SK-N-SH (cell line): ENCODE results near the gene SP4. TPM values are rescaled to one million over a fixed set of nuclear protein-coding genes. Genes with fewer than 3 reads are reported as not detected.

Experiments
- CTCF ChIA-PET: fragments of 300-600, 350-600 bp; formaldehyde crosslinking; extraction: SDS; loops from one replicate; lab custom pipeline; 2021; lab: Yijun Ruan, JAX
- POLR2A ChIA-PET: fragments of 350-600 bp; sonication (Branson Sonifier 250); formaldehyde crosslinking; extraction: SDS; loops from one replicate; lab custom pipeline; 2020; ENCODE audit warnings: antibody characterized with exemption, inconsistent platforms; lab: Yijun Ruan, JAX
- DNase-seq: peaks from one replicate; pipeline ENCODE4 v3.0.0; 2012
- H2AFZ ChIP-seq: fragments of 200-600 bp; sonication (generic); 2 replicates; pipeline ENCODE4 v1.8.1; 2016; ENCODE audit warnings: antibody characterized with exemption, mild to moderate bottlenecking, low read depth
- H3F3A ChIP-seq: fragments of 200-600 bp; sonication (generic); replicated peaks from 2 replicates; pipeline ENCODE3; 2016; ENCODE audit warnings: antibody characterized with exemption, mild to moderate bottlenecking; ENCODE audit not compliant: insufficient read depth
- H3K27ac ChIP-seq, 2 experiments: fragments of 200-500 bp in 1 of 2; fragments of 200-600 bp in 1 of 2; sonication (Bioruptor generic) in 1 of 2; sonication (generic), shearing (Covaris generic) in 1 of 2; 2 replicates each; pipeline versions ENCODE4 v1.5.1 to v1.6.1; 2014 to 2016; ENCODE audit warnings: low read depth in 2 of 2, inconsistent platforms in 1 of 2, low read length in 1 of 2, mild to moderate bottlenecking in 1 of 2, mixed read lengths in 1 of 2
- H3K27me3 ChIP-seq: fragments of 200-600 bp; sonication (generic), shearing (Covaris generic); 2 replicates; pipeline ENCODE4 v1.6.1; 2016; ENCODE audit warnings: mixed run types; ENCODE audit not compliant: insufficient read depth
- H3K36me3 ChIP-seq, 2 experiments: fragments of 200-500 bp in 1 of 2; fragments of 200-600 bp in 1 of 2; sonication (Bioruptor generic) in 1 of 2; sonication (generic) in 1 of 2; replicated peaks in 1 of 2; 2 replicates each; pipeline versions ENCODE3 to v1.5.1; 2014 to 2016; ENCODE audit warnings: low read length in 1 of 2, mild to moderate bottlenecking in 1 of 2; ENCODE audit not compliant: insufficient read depth in 2 of 2, control insufficient read depth in 1 of 2
- H3K4me1 ChIP-seq, 2 experiments: fragments of 200-500 bp in 1 of 2; fragments of 200-600 bp in 1 of 2; sonication (Bioruptor generic) in 1 of 2; sonication (generic), shearing (Covaris generic) in 1 of 2; 2 replicates each; pipeline versions ENCODE4 v1.5.1 to v1.6.1; 2014 to 2016; ENCODE audit warnings: low read depth in 1 of 2, low read length in 1 of 2, mixed run types in 1 of 2; ENCODE audit not compliant: insufficient read depth in 2 of 2, control insufficient read depth in 1 of 2
- H3K4me2 ChIP-seq: fragments of 200-600 bp; sonication (generic), shearing (Covaris generic); 2 replicates; pipeline ENCODE4 v1.6.1; 2017; ENCODE audit warnings: mixed run types
- H3K4me3 ChIP-seq, 2 experiments: fragments of 200-500 bp in 1 of 2; fragments of 200-600 bp in 1 of 2; sonication (Bioruptor generic) in 1 of 2; sonication (generic), shearing (Covaris generic) in 1 of 2; 2 replicates each; pipeline versions ENCODE4 v1.5.1 to v1.8.1; 2014 to 2016; ENCODE audit warnings: low read depth in 2 of 2, inconsistent platforms in 1 of 2, low read length in 1 of 2, mild to moderate bottlenecking in 1 of 2, mixed read lengths in 1 of 2, moderate library complexity in 1 of 2
- H3K79me2 ChIP-seq: fragments of 200-600 bp; sonication (generic); 2 replicates; pipeline ENCODE4 v1.8.1; 2017; ENCODE audit warnings: mild to moderate bottlenecking; ENCODE audit not compliant: insufficient read depth
- H3K9ac ChIP-seq: fragments of 200-600 bp; sonication (generic); 2 replicates; pipeline ENCODE4 v1.6.1; 2017; ENCODE audit warnings: mixed run types
- H3K9me2 ChIP-seq: fragments of 200-600 bp; sonication (generic); 2 replicates; pipeline ENCODE4 v1.6.1; 2017; ENCODE audit warnings: mixed run types
- H3K9me3 ChIP-seq: fragments of 200-600 bp; sonication (generic); 2 replicates; pipeline ENCODE4 v1.6.1; 2017; ENCODE audit warnings: mixed run types, mild to moderate bottlenecking, moderate library complexity
- H4K20me1 ChIP-seq: fragments of 200-600 bp; sonication (generic); 2 replicates; pipeline ENCODE4 v1.6.1; 2017; ENCODE audit warnings: mild to moderate bottlenecking, mixed run types; ENCODE audit not compliant: insufficient read depth
- CHD2 ChIP-seq: fragments of 150-350 bp; IDR thresholded peaks from 2 replicates; pipeline ENCODE4 v1.6.1; 2018; ENCODE audit warnings: low read length; ENCODE audit not compliant: partially characterized antibody
- IRF3 ChIP-seq: fragments of 150-350 bp; IDR thresholded peaks from 2 replicates; pipeline ENCODE4 v1.6.1; 2016; ENCODE audit warnings: mild to moderate bottlenecking, low read depth, low read length
- MXI1 ChIP-seq: IDR thresholded peaks from 2 replicates; pipeline ENCODE4 v1.6.1; 2012; ENCODE audit warnings: mild to moderate bottlenecking, low read depth, low read length, improper control_type of control experiment
- PBX3 ChIP-seq: IDR thresholded peaks from 2 replicates; pipeline ENCODE4; 2012
- POLR2AphosphoS5 ChIP-seq: IDR thresholded peaks from 2 replicates; pipeline ENCODE4 v1.6.1; 2012; ENCODE audit warnings: low read depth, low read length
- RCOR1 ChIP-seq: fragments of 150-350 bp; IDR thresholded peaks from 2 replicates; pipeline ENCODE4 v1.6.1; 2017; ENCODE audit warnings: antibody characterized with exemption, low read length
- RXRA ChIP-seq: IDR thresholded peaks from 2 replicates; pipeline ENCODE4 v1.4.0; 2012; ENCODE audit warnings: low read depth, mild to moderate bottlenecking, borderline replicate concordance
- USF2 ChIP-seq: fragments of 150-350 bp; IDR thresholded peaks from 2 replicates; pipeline ENCODE4 v1.6.1; 2017; ENCODE audit warnings: antibody characterized with exemption, low read length, low read depth, borderline replicate concordance
- YY1 ChIP-seq: IDR thresholded peaks from 2 replicates; pipeline ENCODE4 v1.4.0; 2012; ENCODE audit warnings: low read depth, mild to moderate bottlenecking
- ZBTB33 ChIP-seq: IDR thresholded peaks from 2 replicates; pipeline ENCODE4 v1.4.0; 2012; ENCODE audit warnings: low read depth, borderline replicate concordance
- WGBS: methylation state at CpG from one replicate; pipeline ENCODE4 v1.1.6; 2017; ENCODE audit warnings: low lambda C conversion rate; 5-methylcytosine and 5-hydroxymethylcytosine counted together
- polyA plus RNA-seq, 3 experiments: library from polyadenylated mRNA; depleted of rRNA; stranded (reverse); fragments of >200 nt; gene quantifications; 2 replicates each; pipeline ENCODE4 v1.2.3, GENCODE V29; 2012

SP4 gene
- polyA plus RNA-seq, 1 of the 3 experiments (the other 2 are of a cell fraction) = 1.1 TPM

GRCh38 chr7:21548491-21548890 is 120.6 kb downstream of the SP4 start:
- CTCF ChIA-PET = interaction anchor here (1.1 kb wide), 1 partner anchor 293 kb away, joined by 3 read pairs; no protein-coding TSS in a partner anchor
- 12% methylated on average over 3 of the region's 3 CpGs for WGBS

More at GRCh38 chr7:21548491-21548890, 120.6 kb downstream of the SP4 start:
- Histone ChIP-seq H3K4me3 (no peak overlapping the region), H3K9ac (no peak overlapping the region), H2AFZ (no peak overlapping the region), H3K4me1 (no peaks in the 10 kb centered on the region; a peak in 1 of 4 replicates), H3K27me3 (peaks cover 29% of the 10 kb centered on the region), H3K79me2 (no peaks in the 10 kb centered on the region), H3F3A (no peaks in the 10 kb centered on the region), H3K36me3 (no peaks in the 10 kb centered on the region), H3K9me3 (no peaks in the 10 kb centered on the region), H3K9me2 (no peaks in the 10 kb centered on the region), H4K20me1 (no peaks in the 10 kb centered on the region), H3K27ac (no peak overlapping the region), H3K4me2 (no peak overlapping the region)
- POLR2A ChIA-PET = no interaction called here
- no peak for DNase-seq
- no peak for TF ChIP-seq ZBTB33
- TF ChIP-seq MXI1 = no peak
- TF ChIP-seq POLR2AphosphoS5 = no peak
- no peak for TF ChIP-seq RCOR1
- TF ChIP-seq CHD2 = no peak
- no peak for TF ChIP-seq YY1
- TF ChIP-seq RXRA = no peak
- no peak for TF ChIP-seq PBX3
- TF ChIP-seq USF2 = no peak
- no peak for TF ChIP-seq IRF3
